ENCODE results near the gene COL6A2.

Gene COL6A2

GRCh38 chr21:46092811-46093667, 4.9 kb upstream of the COL6A2 start:
- in situ Hi-C loops (cut with MboI; ENCODE audit: low sequenced_read_pairs, unreplicated experiment) = no loop called here
- DNase-seq (ENCODE audit: low spot score) = no peak
- no peak for TF ChIP-seq CTCF (IDR thresholded peaks at IDR 0.05; ENCODE audit: borderline replicate concordance, control extremely low read depth, extremely low read depth, insufficient read depth, missing control alignments)

GRCh38 chr21:46093668-46094400, 4.1 kb upstream of the COL6A2 start:
- no peak for TF ChIP-seq CTCF (IDR thresholded peaks at IDR 0.05; ENCODE audit: borderline replicate concordance, control extremely low read depth, extremely low read depth, insufficient read depth, missing control alignments)
- in situ Hi-C loops (cut with MboI; ENCODE audit: low sequenced_read_pairs, unreplicated experiment) = no loop called here
- no peak for DNase-seq (ENCODE audit: low spot score)

- no peak for DNase-seq (ENCODE audit: low spot score)
- TF ChIP-seq CTCF (IDR thresholded peaks at IDR 0.05; ENCODE audit: borderline replicate concordance, control extremely low read depth, extremely low read depth, insufficient read depth, missing control alignments) = no peak
- in situ Hi-C loops (cut with MboI; ENCODE audit: low sequenced_read_pairs, unreplicated experiment) = no loop called here
Measured at GRCh38 chr21:46094401-46095082, 3.4 kb upstream of the COL6A2 start.

GRCh38 chr21:46095083-46095719, 2.7 kb upstream of the COL6A2 start:
- TF ChIP-seq CTCF (IDR thresholded peaks at IDR 0.05; ENCODE audit: borderline replicate concordance, control extremely low read depth, extremely low read depth, insufficient read depth, missing control alignments) = no peak
- DNase-seq (ENCODE audit: low spot score) = no peak
- in situ Hi-C loops (cut with MboI; ENCODE audit: low sequenced_read_pairs, unreplicated experiment) = no loop called here

- DNase-seq (ENCODE audit: low spot score) = no peak
- TF ChIP-seq CTCF (IDR thresholded peaks at IDR 0.05; ENCODE audit: borderline replicate concordance, control extremely low read depth, extremely low read depth, insufficient read depth, missing control alignments) = no peak
- in situ Hi-C loops (cut with MboI; ENCODE audit: low sequenced_read_pairs, unreplicated experiment) = no loop called here
Measured at GRCh38 chr21:46095814-46096595, 1.9 kb upstream of the COL6A2 start.
